ENCODE results near the gene GEMIN8.

DNA sequence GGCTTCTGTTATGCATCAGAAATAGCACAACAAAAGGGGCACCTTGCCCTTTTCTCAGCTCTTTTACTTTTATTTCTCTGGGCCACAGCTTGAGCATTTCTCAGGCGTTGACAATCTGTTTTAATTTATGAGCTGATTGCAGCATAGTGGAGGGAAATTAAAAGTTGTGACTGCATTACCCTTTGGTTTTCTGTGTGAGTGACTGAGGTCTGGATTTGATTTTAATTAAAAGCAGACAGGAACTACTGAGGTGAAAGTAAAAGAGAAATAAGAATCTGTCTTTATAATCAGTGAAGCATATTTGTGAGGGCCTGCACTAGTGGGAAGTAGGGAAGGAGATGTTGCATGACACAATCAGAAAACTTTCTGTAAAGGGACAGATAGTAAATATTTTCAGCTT is 43.4 kb upstream of the GEMIN8 start:
- TF ChIP-seq, protein P1, sequence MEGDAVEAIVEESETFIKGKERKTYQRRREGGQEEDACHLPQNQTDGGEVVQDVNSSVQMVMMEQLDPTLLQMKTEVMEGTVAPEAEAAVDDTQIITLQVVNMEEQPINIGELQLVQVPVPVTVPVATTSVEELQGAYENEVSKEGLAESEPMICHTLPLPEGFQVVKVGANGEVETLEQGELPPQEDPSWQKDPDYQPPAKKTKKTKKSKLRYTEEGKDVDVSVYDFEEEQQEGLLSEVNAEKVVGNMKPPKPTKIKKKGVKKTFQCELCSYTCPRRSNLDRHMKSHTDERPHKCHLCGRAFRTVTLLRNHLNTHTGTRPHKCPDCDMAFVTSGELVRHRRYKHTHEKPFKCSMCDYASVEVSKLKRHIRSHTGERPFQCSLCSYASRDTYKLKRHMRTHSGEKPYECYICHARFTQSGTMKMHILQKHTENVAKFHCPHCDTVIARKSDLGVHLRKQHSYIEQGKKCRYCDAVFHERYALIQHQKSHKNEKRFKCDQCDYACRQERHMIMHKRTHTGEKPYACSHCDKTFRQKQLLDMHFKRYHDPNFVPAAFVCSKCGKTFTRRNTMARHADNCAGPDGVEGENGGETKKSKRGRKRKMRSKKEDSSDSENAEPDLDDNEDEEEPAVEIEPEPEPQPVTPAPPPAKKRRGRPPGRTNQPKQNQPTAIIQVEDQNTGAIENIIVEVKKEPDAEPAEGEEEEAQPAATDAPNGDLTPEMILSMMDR (IDR thresholded peaks at IDR 0.05) = no peak
- TF ChIP-seq POLR2A (IDR thresholded peaks at IDR 0.05) = no peak
